Activated naive CD8-positive, alpha-beta T cell (primary cell): ENCODE measurements around the gene DENND4B.

Experiments
- H3K27ac Mint-ChIP-seq: one replicate; pipeline ENCODE4 v1.8.0; 2021; ENCODE audit warnings: mixed read lengths
- H3K27me3 Mint-ChIP-seq: one replicate; pipeline ENCODE4 v1.8.0; 2021; ENCODE audit warnings: mixed read lengths
- H3K36me3 Mint-ChIP-seq: one replicate; pipeline ENCODE4 v1.8.0; 2021; ENCODE audit warnings: mixed read lengths
- H3K4me1 Mint-ChIP-seq: one replicate; pipeline ENCODE4 v1.8.0; 2021; ENCODE audit warnings: low read depth, mixed read lengths
- H3K4me3 Mint-ChIP-seq: one replicate; pipeline ENCODE4 v1.8.0; 2021; ENCODE audit warnings: mild to moderate bottlenecking, mixed read lengths
- H3K9me3 Mint-ChIP-seq: one replicate; pipeline ENCODE4 v1.8.0; 2021; ENCODE audit warnings: low read depth, mixed read lengths

Gene DENND4B

GRCh38 chr1:153960206-153960605 is 13.7 kb upstream of the DENND4B start:
- peaks cover 48% of the 10 kb centered on the region for H3K4me1 Mint-ChIP-seq
- no peak overlapping the region for H3K27ac Mint-ChIP-seq
- no peak overlapping the region for H3K4me3 Mint-ChIP-seq
- H3K27me3 Mint-ChIP-seq, result no peaks in the 10 kb centered on the region
- no peaks in the 10 kb centered on the region for H3K36me3 Mint-ChIP-seq
- no peaks in the 10 kb centered on the region for H3K9me3 Mint-ChIP-seq

GRCh38 chr1:153959454-153959853 is 12.9 kb upstream of the DENND4B start:
- H3K27me3 Mint-ChIP-seq, result no peaks in the 10 kb centered on the region
- H3K4me1 Mint-ChIP-seq, result peaks cover 54% of the 10 kb centered on the region
- peak overlapping the region; percentile 61 for H3K27ac Mint-ChIP-seq
- peak overlapping the region; percentile 8 for H3K4me3 Mint-ChIP-seq
- no peaks in the 10 kb centered on the region for H3K9me3 Mint-ChIP-seq
- no peaks in the 10 kb centered on the region for H3K36me3 Mint-ChIP-seq

- Mint-ChIP-seq H3K27me3 (no peaks in the 10 kb centered on the region), H3K36me3 (peaks cover 3% of the 10 kb centered on the region), H3K27ac (peak overlapping the region; percentile 96), H3K4me3 (peak overlapping the region; percentile 100), H3K4me1 (peaks cover 55% of the 10 kb centered on the region), H3K9me3 (no peaks in the 10 kb centered on the region)
Observed at GRCh38 chr1:153958961-153959260, 12.4 kb upstream of the DENND4B start.

- H3K27ac Mint-ChIP-seq, result peak within 1 kb of the TSS; percentile 96
- peaks cover 55% of the 10 kb centered on the region for H3K4me1 Mint-ChIP-seq
- H3K27me3 Mint-ChIP-seq, result no peaks in the 10 kb centered on the region
- H3K36me3 Mint-ChIP-seq, result peaks cover 3% of the 10 kb centered on the region
- no peaks in the 10 kb centered on the region for H3K9me3 Mint-ChIP-seq
- peak within 1 kb of the TSS; percentile 100 for H3K4me3 Mint-ChIP-seq
Observed at GRCh38 chr1:153958111-153958960, 11.8 kb upstream of the DENND4B start, which contains the start of gene CRTC2. Gene CRTC2, minus strand, starts transcription at chr1:153958612. Its CDS starts 115 bp downstream, at chr1:153958497.

GRCh38 chr1:153957744-153958110 is 11.2 kb upstream of the DENND4B start:
- Mint-ChIP-seq H3K4me3 (peak overlapping the region; percentile 100), H3K36me3 (peaks cover 3% of the 10 kb centered on the region), H3K4me1 (peaks cover 53% of the 10 kb centered on the region), H3K9me3 (no peaks in the 10 kb centered on the region), H3K27ac (peak overlapping the region; percentile 96), H3K27me3 (no peaks in the 10 kb centered on the region)

- peak overlapping the region; percentile 100 for H3K4me3 Mint-ChIP-seq
- peak overlapping the region; percentile 96 for H3K27ac Mint-ChIP-seq
- peaks cover 3% of the 10 kb centered on the region for H3K36me3 Mint-ChIP-seq
- no peaks in the 10 kb centered on the region for H3K9me3 Mint-ChIP-seq
- H3K27me3 Mint-ChIP-seq, result no peaks in the 10 kb centered on the region
- H3K4me1 Mint-ChIP-seq, result peaks cover 47% of the 10 kb centered on the region
Observed at GRCh38 chr1:153956997-153957715, 10.6 kb upstream of the DENND4B start.

GRCh38 chr1:153954826-153955225 is 8.3 kb upstream of the DENND4B start:
- peaks cover 40% of the 10 kb centered on the region for H3K4me1 Mint-ChIP-seq
- peak overlapping the region; percentile 91 for H3K27ac Mint-ChIP-seq
- no peaks in the 10 kb centered on the region for H3K9me3 Mint-ChIP-seq
- no peaks in the 10 kb centered on the region for H3K27me3 Mint-ChIP-seq
- H3K4me3 Mint-ChIP-seq, result peak overlapping the region; percentile 27
- peaks cover 4% of the 10 kb centered on the region for H3K36me3 Mint-ChIP-seq

GRCh38 chr1:153953859-153954365 is 7.4 kb upstream of the DENND4B start:
- no peaks in the 10 kb centered on the region for H3K27me3 Mint-ChIP-seq
- H3K36me3 Mint-ChIP-seq, result peaks cover 4% of the 10 kb centered on the region
- peaks cover 39% of the 10 kb centered on the region for H3K4me1 Mint-ChIP-seq
- H3K27ac Mint-ChIP-seq, result peak overlapping the region; percentile 91
- no peaks in the 10 kb centered on the region for H3K9me3 Mint-ChIP-seq
- H3K4me3 Mint-ChIP-seq, result peak overlapping the region; percentile 27

GRCh38 chr1:153951801-153952200 is 5.3 kb upstream of the DENND4B start:
- H3K36me3 Mint-ChIP-seq, result peaks cover 7% of the 10 kb centered on the region
- no peaks in the 10 kb centered on the region for H3K27me3 Mint-ChIP-seq
- no peaks in the 10 kb centered on the region for H3K9me3 Mint-ChIP-seq
- no peak overlapping the region for H3K4me3 Mint-ChIP-seq
- H3K4me1 Mint-ChIP-seq, result peaks cover 37% of the 10 kb centered on the region
- no peak overlapping the region for H3K27ac Mint-ChIP-seq

- Mint-ChIP-seq H3K36me3 (peaks cover 7% of the 10 kb centered on the region), H3K9me3 (no peaks in the 10 kb centered on the region), H3K4me1 (peaks cover 31% of the 10 kb centered on the region), H3K4me3 (no peak overlapping the region), H3K27me3 (no peaks in the 10 kb centered on the region), H3K27ac (peak overlapping the region; percentile 55)
Observed at GRCh38 chr1:153951183-153951582, 4.7 kb upstream of the DENND4B start.

- Mint-ChIP-seq H3K9me3 (no peaks in the 10 kb centered on the region), H3K4me1 (peaks cover 31% of the 10 kb centered on the region), H3K36me3 (peaks cover 4% of the 10 kb centered on the region), H3K4me3 (peak overlapping the region; percentile 92), H3K27me3 (no peaks in the 10 kb centered on the region), H3K27ac (peak overlapping the region; percentile 91)
Observed at GRCh38 chr1:153945795-153946621, 510 bp downstream of the DENND4B start.

GRCh38 chr1:153945131-153945794 is 1.3 kb downstream of the DENND4B start:
- Mint-ChIP-seq H3K27me3 (no peaks in the 10 kb centered on the region), H3K9me3 (no peaks in the 10 kb centered on the region), H3K36me3 (peaks cover 2% of the 10 kb centered on the region), H3K4me1 (peaks cover 30% of the 10 kb centered on the region), H3K4me3 (peak overlapping the region; percentile 92), H3K27ac (peak overlapping the region; percentile 91)

- peaks cover 2% of the 10 kb centered on the region for H3K36me3 Mint-ChIP-seq
- H3K27ac Mint-ChIP-seq, result peak overlapping the region; percentile 91
- H3K4me3 Mint-ChIP-seq, result peak overlapping the region; percentile 92
- H3K27me3 Mint-ChIP-seq, result no peaks in the 10 kb centered on the region
- H3K9me3 Mint-ChIP-seq, result no peaks in the 10 kb centered on the region
- peaks cover 30% of the 10 kb centered on the region for H3K4me1 Mint-ChIP-seq
Observed at GRCh38 chr1:153944827-153945117, 1.7 kb downstream of the DENND4B start.

GRCh38 chr1:153944005-153944826 is 2.3 kb downstream of the DENND4B start:
- no peaks in the 10 kb centered on the region for H3K27me3 Mint-ChIP-seq
- H3K4me3 Mint-ChIP-seq, result peak overlapping the region; percentile 92
- peaks cover 30% of the 10 kb centered on the region for H3K4me1 Mint-ChIP-seq
- H3K36me3 Mint-ChIP-seq, result peaks cover 2% of the 10 kb centered on the region
- H3K27ac Mint-ChIP-seq, result peak overlapping the region; percentile 91
- H3K9me3 Mint-ChIP-seq, result no peaks in the 10 kb centered on the region
